ENCODE data around the gene YEATS2. TPM values are rescaled to one million over a fixed set of nuclear protein-coding genes. Genes with fewer than 3 reads are reported as not detected.

The YEATS2 gene
- total RNA-seq, 1 experiment from 2014 or later: 38.6 TPM

GRCh38 chr3:183789826-183790225, 92.2 kb downstream of the YEATS2 start:
- H3K27ac ChIP-seq (ENCODE audit: low read depth, low read length): no peak overlapping the region
- no peaks in the 10 kb centered on the region for H3K27me3 ChIP-seq (ENCODE audit: insufficient read depth, low read length)
- ChIA-PET POLR2A (no interaction called here), RAD21 (ENCODE audit: low non-redundant PET in 1 of 2, low total read pairs in 2 of 2, uncharacterized antibody in 2 of 2, unreplicated experiment in 2 of 2) (no interaction called here), CTCF (no interaction called here)
- no peaks in the 10 kb centered on the region for H3K9me3 ChIP-seq (ENCODE audit: control insufficient read depth in 1 of 2, insufficient read depth in 1 of 2, low read depth in 1 of 2, low read length in 2 of 2)
- H3K79me2 ChIP-seq (ENCODE audit: insufficient read depth, low read length): peaks cover 14% of the 10 kb centered on the region; the same call in 1 of the 2 replicates
- H3K4me3 ChIP-seq (replicated peaks in 1 of 2; ENCODE audit: low read depth in 1 of 2, low read length in 2 of 2): no peak overlapping the region
- ATAC-seq (no peak), DNase-seq (ENCODE audit: low read depth, low spot score) (no peak)
- peaks cover 26 to 31% of the 10 kb centered on the region in 2 experiments for H3K36me3 ChIP-seq (ENCODE audit: control insufficient read depth in 1 of 2, insufficient read depth in 2 of 2, low read length in 2 of 2)
- BruUV-seq (replicated peaks): no TSS peak
- intact Hi-C loops (cut with micrococcal nuclease): no loop called here
- no peak overlapping the region for H3K9ac ChIP-seq (ENCODE audit: low read length)
- no peak overlapping the region for H3K4me2 ChIP-seq (ENCODE audit: low read length)
- no peaks in the 10 kb centered on the region for H3K4me1 ChIP-seq (ENCODE audit: control insufficient read depth in 1 of 2, insufficient read depth in 2 of 2, low read length in 2 of 2)
- H2AFZ ChIP-seq (ENCODE audit: low read depth, low read length, poor library complexity, severe bottlenecking): no peak overlapping the region
- no peaks in the 10 kb centered on the region for H4K20me1 ChIP-seq (ENCODE audit: insufficient read depth)
- no peaks in the 10 kb centered on the region for H3K9me2 ChIP-seq (ENCODE audit: insufficient read depth)
- TF ChIP-seq YY1 (IDR thresholded peaks at IDR 0.05; ENCODE audit: extremely low read depth, insufficient replicate concordance, low read depth, low read length): no peak
- TF ChIP-seq CEBPB (IDR thresholded peaks at IDR 0.05; ENCODE audit: low read depth): no peak
- TF ChIP-seq JUND (IDR thresholded peaks at IDR 0.05): no peak
- TF ChIP-seq EZH2 (IDR thresholded peaks at IDR 0.05): no peak

DNA sequence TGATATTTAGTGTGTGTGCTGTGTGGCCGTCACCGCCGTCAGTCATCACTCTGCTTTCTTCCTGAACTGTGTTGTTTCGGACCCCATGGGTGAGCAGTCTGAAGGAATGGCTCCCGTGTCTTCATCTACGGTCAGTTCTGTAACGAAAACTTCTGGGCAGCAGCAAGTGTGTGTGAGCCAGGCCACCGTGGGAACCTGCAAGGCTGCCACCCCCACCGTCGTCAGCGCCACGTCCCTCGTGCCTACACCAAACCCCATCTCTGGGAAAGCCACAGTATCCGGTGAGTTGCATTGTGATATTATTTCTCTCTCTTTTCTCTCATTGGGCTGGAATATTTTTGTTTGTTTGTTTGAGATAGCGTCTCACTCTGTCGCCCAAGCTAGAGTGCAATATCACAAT, 93.1 kb downstream of the YEATS2 start:
- no peak overlapping the region for H2AFZ ChIP-seq (ENCODE audit: low read depth, low read length, poor library complexity, severe bottlenecking)
- no peak overlapping the region for H3K4me3 ChIP-seq (replicated peaks in 1 of 2; ENCODE audit: low read depth in 1 of 2, low read length in 2 of 2)
- no peaks in the 10 kb centered on the region for H3K9me2 ChIP-seq (ENCODE audit: insufficient read depth)
- H3K9me3 ChIP-seq (ENCODE audit: control insufficient read depth in 1 of 2, insufficient read depth in 1 of 2, low read depth in 1 of 2, low read length in 2 of 2): no peaks in the 10 kb centered on the region
- ChIA-PET CTCF (interaction anchor here (0.9 kb wide), 1 partner anchor 311 kb away, joined by 3 read pairs; no protein-coding TSS in a partner anchor), RAD21 (ENCODE audit: low non-redundant PET in 1 of 2, low total read pairs in 2 of 2, uncharacterized antibody in 2 of 2, unreplicated experiment in 2 of 2) (no interaction called here), POLR2A (no interaction called here)
- no peaks in the 10 kb centered on the region for H4K20me1 ChIP-seq (ENCODE audit: insufficient read depth)
- H3K27ac ChIP-seq (ENCODE audit: low read depth, low read length): no peak overlapping the region
- ATAC-seq (no peak), DNase-seq (ENCODE audit: low read depth, low spot score) (no peak)
- BruUV-seq (replicated peaks): no TSS peak
- no peaks in the 10 kb centered on the region for H3K27me3 ChIP-seq (ENCODE audit: insufficient read depth, low read length)
- H3K4me2 ChIP-seq (ENCODE audit: low read length): no peak overlapping the region
- intact Hi-C loops (cut with micrococcal nuclease): no loop called here
- H3K79me2 ChIP-seq (ENCODE audit: insufficient read depth, low read length): peaks cover 14% of the 10 kb centered on the region; the same call in 1 of the 2 replicates
- peaks cover 26 to 33% of the 10 kb centered on the region in 2 experiments for H3K36me3 ChIP-seq (ENCODE audit: control insufficient read depth in 1 of 2, insufficient read depth in 2 of 2, low read length in 2 of 2)
- no peak overlapping the region for H3K9ac ChIP-seq (ENCODE audit: low read length)
- H3K4me1 ChIP-seq (ENCODE audit: control insufficient read depth in 1 of 2, insufficient read depth in 2 of 2, low read length in 2 of 2): no peaks in the 10 kb centered on the region
- TF ChIP-seq POLR2A (IDR thresholded peaks at IDR 0.05; ENCODE audit: borderline replicate concordance, extremely low read depth, insufficient read depth, insufficient read length) (no peak), MAX (IDR thresholded peaks at IDR 0.05) (no peak), ATF3 (IDR thresholded peaks at IDR 0.05) (no peak), TCF7L2 (IDR thresholded peaks at IDR 0.05; ENCODE audit: borderline replicate concordance, extremely low read depth, insufficient read depth, insufficient read length) (no peak), RAD21 (IDR thresholded peaks at IDR 0.05; ENCODE audit: low read depth) (no peak), ZNF274 (IDR thresholded peaks at IDR 0.05; ENCODE audit: low read depth, low read length) (no peak), EZH2phosphoT487 (IDR thresholded peaks at IDR 0.05; ENCODE audit: borderline replicate concordance) (no peak), EGR1 (IDR thresholded peaks at IDR 0.05; ENCODE audit: low read depth) (no peak), YY1 (IDR thresholded peaks at IDR 0.05; ENCODE audit: extremely low read depth, insufficient replicate concordance, low read depth, low read length) (no peak), SIN3A (IDR thresholded peaks at IDR 0.05; ENCODE audit: low read depth) (no peak)
- TF ChIP-seq, protein P1, sequence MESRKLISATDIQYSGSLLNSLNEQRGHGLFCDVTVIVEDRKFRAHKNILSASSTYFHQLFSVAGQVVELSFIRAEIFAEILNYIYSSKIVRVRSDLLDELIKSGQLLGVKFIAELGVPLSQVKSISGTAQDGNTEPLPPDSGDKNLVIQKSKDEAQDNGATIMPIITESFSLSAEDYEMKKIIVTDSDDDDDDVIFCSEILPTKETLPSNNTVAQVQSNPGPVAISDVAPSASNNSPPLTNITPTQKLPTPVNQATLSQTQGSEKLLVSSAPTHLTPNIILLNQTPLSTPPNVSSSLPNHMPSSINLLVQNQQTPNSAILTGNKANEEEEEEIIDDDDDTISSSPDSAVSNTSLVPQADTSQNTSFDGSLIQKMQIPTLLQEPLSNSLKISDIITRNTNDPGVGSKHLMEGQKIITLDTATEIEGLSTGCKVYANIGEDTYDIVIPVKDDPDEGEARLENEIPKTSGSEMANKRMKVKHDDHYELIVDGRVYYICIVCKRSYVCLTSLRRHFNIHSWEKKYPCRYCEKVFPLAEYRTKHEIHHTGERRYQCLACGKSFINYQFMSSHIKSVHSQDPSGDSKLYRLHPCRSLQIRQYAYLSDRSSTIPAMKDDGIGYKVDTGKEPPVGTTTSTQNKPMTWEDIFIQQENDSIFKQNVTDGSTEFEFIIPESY (IDR thresholded peaks at IDR 0.05; ENCODE audit: extremely low read depth, insufficient replicate concordance, low read length): no peak
- TF ChIP-seq, protein P2, sequence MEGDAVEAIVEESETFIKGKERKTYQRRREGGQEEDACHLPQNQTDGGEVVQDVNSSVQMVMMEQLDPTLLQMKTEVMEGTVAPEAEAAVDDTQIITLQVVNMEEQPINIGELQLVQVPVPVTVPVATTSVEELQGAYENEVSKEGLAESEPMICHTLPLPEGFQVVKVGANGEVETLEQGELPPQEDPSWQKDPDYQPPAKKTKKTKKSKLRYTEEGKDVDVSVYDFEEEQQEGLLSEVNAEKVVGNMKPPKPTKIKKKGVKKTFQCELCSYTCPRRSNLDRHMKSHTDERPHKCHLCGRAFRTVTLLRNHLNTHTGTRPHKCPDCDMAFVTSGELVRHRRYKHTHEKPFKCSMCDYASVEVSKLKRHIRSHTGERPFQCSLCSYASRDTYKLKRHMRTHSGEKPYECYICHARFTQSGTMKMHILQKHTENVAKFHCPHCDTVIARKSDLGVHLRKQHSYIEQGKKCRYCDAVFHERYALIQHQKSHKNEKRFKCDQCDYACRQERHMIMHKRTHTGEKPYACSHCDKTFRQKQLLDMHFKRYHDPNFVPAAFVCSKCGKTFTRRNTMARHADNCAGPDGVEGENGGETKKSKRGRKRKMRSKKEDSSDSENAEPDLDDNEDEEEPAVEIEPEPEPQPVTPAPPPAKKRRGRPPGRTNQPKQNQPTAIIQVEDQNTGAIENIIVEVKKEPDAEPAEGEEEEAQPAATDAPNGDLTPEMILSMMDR (IDR thresholded peaks at IDR 0.05 in 2 of 3, conservative IDR thresholded peaks at IDR 0.05 in 1 of 3; ENCODE audit: borderline replicate concordance in 1 of 3, insufficient read depth in 1 of 3, low read depth in 2 of 3, low read length in 2 of 3): no peak

Measured in HCT116 (cell line).